RWPE2 (cell line): ENCODE measurements around the gene IGF2R.
A peak's percentile ranks its signal among the peaks of the same experiment; 100 is the strongest.
"Not testable (repeated sequence)": the region's sequence is repeated elsewhere in the genome, so short reads cannot be mapped to it uniquely, and the experiment has no call there.

Source experiments
- ATAC-seq: fragments of 200-7000 bp; cut with Tn5 transposase; 3 replicates; pipeline ENCODE4 v1.9.1; 2021; ENCODE audit warnings: low read depth
- DNase-seq: peaks from one replicate; pipeline ENCODE4 v3.0.0-alpha.2; 2020; ENCODE audit warnings: low spot score
- H3K27ac ChIP-seq: fragments of 450-650 bp; 2 replicates; pipeline ENCODE4 v1.5.1; 2017; ENCODE audit warnings: mild to moderate bottlenecking; ENCODE audit not compliant: poor library complexity, severe bottlenecking
- H3K27me3 ChIP-seq: fragments of 250-450 bp; sonication (Bioruptor Pico); 2 replicates; pipeline ENCODE4 v1.5.1; 2021; ENCODE audit warnings: mild to moderate bottlenecking, moderate library complexity; ENCODE audit not compliant: insufficient read depth, poor library complexity, severe bottlenecking
- H3K36me3 ChIP-seq: fragments of 250-450 bp; sonication (Bioruptor Pico); 2 replicates; pipeline ENCODE4 v1.5.1; 2020; ENCODE audit warnings: low read depth, mild to moderate bottlenecking, moderate library complexity
- H3K4me1 ChIP-seq: fragments of 250-450 bp; sonication (Bioruptor Pico); 2 replicates; pipeline ENCODE4 v1.5.1; 2021; ENCODE audit warnings: mild to moderate bottlenecking, moderate library complexity; ENCODE audit not compliant: insufficient read depth, poor library complexity, severe bottlenecking
- H3K4me3 ChIP-seq: fragments of 250-450 bp; sonication (Bioruptor Pico); 2 replicates; pipeline ENCODE4 v1.5.1; 2021; ENCODE audit warnings: mild to moderate bottlenecking, moderate library complexity; ENCODE audit not compliant: severe bottlenecking
- H3K9me3 ChIP-seq: fragments of 250-450 bp; sonication (Bioruptor Pico); 2 replicates; pipeline ENCODE4 v1.5.1; 2021; ENCODE audit warnings: mild to moderate bottlenecking, moderate library complexity; ENCODE audit not compliant: severe bottlenecking
- TF ChIP-seq, protein P1 (sequence below): fragments of 450-650 bp; IDR thresholded peaks from one replicate; pipeline ENCODE4 v1.5.1; 2017; ENCODE audit warnings: mild to moderate bottlenecking, moderate library complexity; ENCODE audit not compliant: poor library complexity, severe bottlenecking

IGF2R gene

DNA sequence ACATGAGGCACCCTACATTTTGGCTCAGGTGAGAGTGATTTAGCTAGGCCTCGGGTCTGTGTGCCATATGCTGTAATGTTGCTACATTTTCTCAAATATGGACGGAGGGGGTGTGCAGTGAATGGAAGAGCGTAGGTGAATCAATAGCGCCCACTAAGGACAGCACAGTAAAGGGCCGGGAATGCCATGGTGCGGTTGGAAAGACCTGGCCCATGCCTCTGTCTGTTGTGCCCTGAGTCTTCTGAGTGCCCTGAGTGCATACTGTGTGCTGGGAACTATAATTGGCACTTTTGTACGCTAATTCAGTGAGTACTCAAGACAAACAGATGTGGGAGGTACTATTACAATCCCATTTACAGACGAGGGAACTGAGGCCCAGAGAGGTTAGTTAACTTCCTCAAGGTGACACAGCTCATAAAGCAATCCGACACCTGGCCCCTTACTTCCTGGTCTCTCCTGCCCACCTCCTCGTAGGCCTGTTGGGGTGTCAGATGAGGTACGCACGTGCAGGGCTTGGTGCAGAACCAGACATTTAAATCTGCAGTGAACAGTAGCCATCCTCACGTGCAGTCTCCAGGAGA is 170.0 kb downstream of the IGF2R start:
- ATAC-seq (no peak), DNase-seq (no peak)
- Histone ChIP-seq H3K4me1 (peaks cover 23% of the 10 kb centered on the region), H3K9me3 (no peaks in the 10 kb centered on the region), H3K4me3 (no peak overlapping the region), H3K27me3 (no peaks in the 10 kb centered on the region), H3K27ac (peak overlapping the region; percentile 74), H3K36me3 (no peaks in the 10 kb centered on the region)
- TF ChIP-seq, protein P1, sequence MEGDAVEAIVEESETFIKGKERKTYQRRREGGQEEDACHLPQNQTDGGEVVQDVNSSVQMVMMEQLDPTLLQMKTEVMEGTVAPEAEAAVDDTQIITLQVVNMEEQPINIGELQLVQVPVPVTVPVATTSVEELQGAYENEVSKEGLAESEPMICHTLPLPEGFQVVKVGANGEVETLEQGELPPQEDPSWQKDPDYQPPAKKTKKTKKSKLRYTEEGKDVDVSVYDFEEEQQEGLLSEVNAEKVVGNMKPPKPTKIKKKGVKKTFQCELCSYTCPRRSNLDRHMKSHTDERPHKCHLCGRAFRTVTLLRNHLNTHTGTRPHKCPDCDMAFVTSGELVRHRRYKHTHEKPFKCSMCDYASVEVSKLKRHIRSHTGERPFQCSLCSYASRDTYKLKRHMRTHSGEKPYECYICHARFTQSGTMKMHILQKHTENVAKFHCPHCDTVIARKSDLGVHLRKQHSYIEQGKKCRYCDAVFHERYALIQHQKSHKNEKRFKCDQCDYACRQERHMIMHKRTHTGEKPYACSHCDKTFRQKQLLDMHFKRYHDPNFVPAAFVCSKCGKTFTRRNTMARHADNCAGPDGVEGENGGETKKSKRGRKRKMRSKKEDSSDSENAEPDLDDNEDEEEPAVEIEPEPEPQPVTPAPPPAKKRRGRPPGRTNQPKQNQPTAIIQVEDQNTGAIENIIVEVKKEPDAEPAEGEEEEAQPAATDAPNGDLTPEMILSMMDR = no peak

DNA sequence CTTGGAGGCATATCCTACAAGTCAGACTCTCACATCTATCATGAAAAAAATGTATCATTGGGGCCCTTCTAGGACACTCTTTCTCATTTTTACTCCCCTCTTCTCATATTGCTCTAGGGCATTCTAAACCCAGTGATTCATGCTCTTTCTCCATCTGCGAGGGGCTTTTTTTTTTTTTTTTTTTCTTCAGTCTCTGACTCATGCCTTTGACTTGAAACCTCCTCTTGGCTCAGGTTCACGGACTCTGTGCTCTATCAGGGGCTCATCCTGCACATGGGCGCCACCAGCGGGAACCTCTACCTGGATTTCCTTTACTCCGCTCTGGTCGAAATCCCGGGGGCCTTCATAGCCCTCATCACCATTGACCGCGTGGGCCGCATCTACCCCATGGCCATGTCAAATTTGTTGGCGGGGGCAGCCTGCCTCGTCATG is 170.6 kb downstream of the IGF2R start:
- TF ChIP-seq, protein P1 = no peak
- Histone ChIP-seq H3K9me3 (no peaks in the 10 kb centered on the region), H3K27me3 (no peaks in the 10 kb centered on the region), H3K36me3 (no peaks in the 10 kb centered on the region), H3K4me3 (no peak overlapping the region), H3K4me1 (peaks cover 23% of the 10 kb centered on the region), H3K27ac (peak overlapping the region; percentile 74)
- ATAC-seq (peak; percentile 82), DNase-seq (no peak)

DNA sequence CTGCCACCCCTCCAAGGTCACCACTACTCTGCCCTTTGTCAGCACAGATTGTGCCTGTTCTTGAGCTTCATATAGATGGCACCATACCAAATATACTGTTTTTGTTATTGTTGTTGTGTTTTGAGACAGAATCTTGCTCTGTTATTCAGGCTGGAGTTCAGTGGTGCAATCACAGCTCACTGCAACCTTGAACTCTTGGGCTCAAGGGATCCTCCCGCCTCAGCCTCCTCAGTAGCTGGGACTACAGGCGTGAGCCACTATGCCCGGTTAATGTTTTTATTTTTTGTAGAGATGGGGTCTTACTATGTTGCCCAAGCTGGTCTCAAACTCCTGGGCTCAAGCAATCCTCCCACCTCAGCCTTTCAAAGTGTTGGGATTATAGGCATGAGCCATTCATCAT is 171.6 kb downstream of the IGF2R start:
- H3K9me3 ChIP-seq, H3K27me3 ChIP-seq, ATAC-seq, DNase-seq, H3K36me3 ChIP-seq, H3K4me3 ChIP-seq: not testable (repeated sequence)
- H3K4me1 ChIP-seq = peaks cover 23% of the 10 kb centered on the region
- peak overlapping the region; percentile 74 for H3K27ac ChIP-seq

DNA sequence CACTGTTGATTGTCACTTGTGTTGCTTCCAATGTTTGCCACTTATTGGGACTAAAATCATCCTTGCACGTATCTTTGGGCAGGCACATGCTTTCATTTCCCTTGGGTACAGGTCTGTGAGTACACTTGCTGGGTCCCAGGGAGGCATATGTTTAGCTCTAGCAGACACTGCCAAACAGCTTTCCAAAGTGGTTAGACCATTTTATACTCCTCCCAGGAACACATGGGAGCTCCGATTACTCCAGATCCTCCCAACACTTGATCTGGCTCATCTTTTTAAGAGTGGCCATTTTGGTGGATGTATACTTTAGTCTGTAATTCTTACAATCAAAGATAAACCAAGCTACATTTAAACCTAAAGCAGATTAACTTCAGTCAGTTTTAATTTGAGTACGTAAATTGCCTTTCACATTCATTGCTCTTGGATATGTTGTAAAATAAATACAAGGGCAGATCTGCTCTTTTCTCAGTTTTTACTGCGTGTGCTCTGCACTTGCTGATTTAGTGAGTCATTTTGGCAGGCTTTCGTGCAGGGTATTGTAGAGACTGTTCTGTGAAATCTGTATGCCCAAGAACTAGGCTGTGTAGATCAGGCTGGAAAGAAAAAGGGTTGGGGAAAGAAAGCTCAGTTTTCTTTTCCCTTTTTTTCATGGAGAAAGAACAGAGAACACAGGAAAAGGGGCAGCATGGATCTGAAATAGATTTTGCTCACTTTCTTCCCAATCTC is 172.3 kb downstream of the IGF2R start:
- Histone ChIP-seq H3K27me3 (no peaks in the 10 kb centered on the region), H3K4me3 (no peak overlapping the region), H3K9me3 (no peaks in the 10 kb centered on the region), H3K4me1 (peaks cover 23% of the 10 kb centered on the region), H3K36me3 (no peaks in the 10 kb centered on the region), H3K27ac (peak overlapping the region; percentile 74)
- TF ChIP-seq, protein P1 = no peak
- no peak for DNase-seq
- peak; percentile 70 for ATAC-seq

DNA sequence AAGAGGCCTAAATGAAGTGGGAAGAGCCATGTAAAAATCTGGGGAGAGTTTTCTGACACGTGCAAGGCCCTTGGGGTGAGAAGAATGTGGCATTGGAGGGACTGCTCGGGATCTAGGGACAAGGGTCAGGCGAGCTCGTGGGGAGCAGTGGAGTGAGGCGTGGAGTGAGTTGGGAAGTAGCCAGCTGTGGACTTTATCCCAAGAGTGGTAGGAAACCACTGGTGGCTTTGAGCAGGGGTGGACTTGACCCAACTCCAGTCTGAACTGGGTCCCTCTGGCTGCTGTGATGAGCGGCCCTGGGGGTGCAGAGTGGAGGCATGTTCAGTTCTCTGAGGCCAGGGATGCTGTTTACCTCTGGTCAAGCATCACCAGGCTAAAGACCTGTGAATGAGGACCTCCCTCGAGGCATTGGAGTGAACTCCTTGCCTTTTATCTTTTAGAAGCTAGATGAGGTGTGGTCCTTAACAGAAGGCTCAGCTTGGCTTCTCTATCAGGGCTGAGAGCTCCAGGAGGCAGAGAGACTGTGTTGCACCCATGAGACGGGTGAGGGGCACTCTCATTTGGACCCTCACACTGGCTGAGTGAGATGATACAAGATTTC is 173.3 kb downstream of the IGF2R start:
- no peak overlapping the region for H3K27ac ChIP-seq
- no peaks in the 10 kb centered on the region for H3K9me3 ChIP-seq
- H3K27me3 ChIP-seq = no peaks in the 10 kb centered on the region
- no peaks in the 10 kb centered on the region for H3K36me3 ChIP-seq
- no peak for DNase-seq
- peaks cover 23% of the 10 kb centered on the region for H3K4me1 ChIP-seq
- ATAC-seq = no peak
- H3K4me3 ChIP-seq = no peak overlapping the region
- TF ChIP-seq, protein P1 = no peak
